Pancreas (tissue), 10 donors: Measurements from ENCODE around the gene PRKACB. TPM values are rescaled to one million over a fixed set of nuclear protein-coding genes. Genes with fewer than 3 reads are reported as not detected.
A peak's percentile ranks its signal among the peaks of the same experiment; 100 is the strongest.

ENCODE experiments used
- ATAC-seq, 4 donors: fragments of 200-7000 bp; cut with Tn5 transposase; one replicate each; pipeline versions ENCODE4 v1.8.0 to v1.9.1; 2020; ENCODE audit warnings: mild to moderate bottlenecking in 4 of 4, moderate library complexity in 4 of 4
- DNase-seq, 6 donors: peaks; one replicate each; pipeline ENCODE4 v3.0.0-alpha.2; 2020
- FAIRE-seq: peaks from 2 replicates; lab custom pipeline; 2012; peaks lifted over from hg19 to GRCh38; lab: Jason Lieb, UNC
- H3K27ac ChIP-seq, 4 donors: fragments of 200-600 bp; sonication (generic); 1 replicate in 3 of 4; 2 replicates in 1 of 4; pipeline versions ENCODE4 v1.5.0 to v1.8.0; 2020
- H3K27me3 ChIP-seq, 4 donors: fragments of 200-600 bp; one replicate each; pipeline ENCODE4 v1.8.0; 2021
- H3K36me3 ChIP-seq, 3 donors: fragments of 200-600 bp; sonication (generic) in 1 of 3; one replicate each; pipeline versions ENCODE4 v1.5.0 to v1.8.0; 2020 to 2021
- H3K4me1 ChIP-seq, 3 donors: fragments of 200-600 bp; one replicate each; pipeline ENCODE4 v1.8.0; 2021
- H3K4me3 ChIP-seq, 4 donors: fragments of 200-600 bp; sonication (generic) in 2 of 4; one replicate each; pipeline versions ENCODE4 v1.5.0 to v1.8.0; 2020 to 2021
- H3K9me3 ChIP-seq, 4 donors: fragments of 200-600 bp; one replicate each; pipeline ENCODE4 v1.8.0; 2021
- CTCF ChIP-seq, 4 donors: fragments of 200-600 bp; sonication (generic) in 3 of 4; IDR thresholded peaks; one replicate each; pipeline versions ENCODE4 v1.5.0 to v1.8.0; 2021; ENCODE audit warnings: antibody characterized with exemption in 4 of 4
- WGBS, 2 donors: extraction: QIAGEN DNeasy Blood & Tissue Kit; methylation state at CpG; one replicate each; pipeline ENCODE4 v1.1.7; 2013; 5-methylcytosine and 5-hydroxymethylcytosine counted together
- intact Hi-C, 3 donors: fragments of 100-400 bp; cut with DNase I; formaldehyde crosslinking; loops; one replicate each; pipeline versions ENCODE4 v1.11.1 to v1.14.2; 2022
- polyA plus RNA-seq, 2 donors: library from polyadenylated mRNA; stranded (reverse); fragments of 200-250 nt; gene quantifications; one replicate each; pipeline ENCODE4 v1.2.3, GENCODE V29; 2013
- total RNA-seq, 6 donors: library from RNA; stranded (reverse); fragmentation: NEBNext Ultra II Directional in 4 of 6; extraction: Animal tissue kit (Norgen Biotek cat#: 25700) in 4 of 6; gene quantifications; one replicate each; pipeline versions ENCODE4 v1.2.1 to v1.2.4, GENCODE V29; 2021 to 2023
- donor health status: healthy with polysubstance abuse.
- donor health status: DM: no; HTN: no; CAD: no; lungs with moderate emphysema.
- donor health status: DM: no; HTN: no; CAD: no.
- donor health status: control.
- donor health status: control.
- donor health status: Bipolar disorder and iron deficiency.
- donor health status: DM: yes; HTN: yes; CAD: no.
- donor health status: DM: no; HTN: no; CAD: no.
- donor health status: DM: no; HTN: no; CAD: no.
- donor health status: DM: yes; HTN: yes; CAD: no.

The PRKACB gene
- total and polyA plus RNA-seq, 8 donors = 7.3 to 29.7 (median 14.0) TPM

DNA sequence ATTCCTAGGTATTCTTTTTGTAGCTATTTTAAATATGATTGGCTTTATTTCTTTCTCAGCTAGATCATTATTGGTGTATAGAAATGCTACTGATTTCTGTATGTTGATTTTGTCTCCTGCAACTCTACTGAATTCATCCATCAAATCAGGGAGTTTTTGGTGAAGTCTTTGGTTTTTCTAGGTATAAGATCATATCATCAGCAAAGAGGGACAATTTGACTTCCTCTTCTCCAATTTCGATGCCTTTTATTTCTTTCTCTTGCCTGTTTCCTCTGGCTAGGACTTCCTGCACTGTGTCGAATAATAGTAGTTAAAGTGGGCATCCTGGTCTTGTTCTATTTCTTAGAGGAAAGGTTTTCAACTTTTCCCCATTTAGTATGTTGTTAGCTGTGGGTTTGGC is 27.5 kb upstream of the PRKACB start:
- Histone ChIP-seq H3K4me1 (no peaks in the 10 kb centered on the region), H3K27me3 (no peaks in the 10 kb centered on the region), H3K27ac (no peak overlapping the region), H3K36me3 (no peaks in the 10 kb centered on the region), H3K4me3 (no peak overlapping the region), H3K9me3 (no peaks in the 10 kb centered on the region)
- intact Hi-C loops = no loop called here
- 90 to 92% methylated on average over 2 of the region's 2 CpGs for WGBS, 2 donors
- FAIRE-seq (no peak), DNase-seq (no peak), ATAC-seq (no peak)
- TF ChIP-seq CTCF (IDR thresholded peaks at IDR 0.05) = no peak

DNA sequence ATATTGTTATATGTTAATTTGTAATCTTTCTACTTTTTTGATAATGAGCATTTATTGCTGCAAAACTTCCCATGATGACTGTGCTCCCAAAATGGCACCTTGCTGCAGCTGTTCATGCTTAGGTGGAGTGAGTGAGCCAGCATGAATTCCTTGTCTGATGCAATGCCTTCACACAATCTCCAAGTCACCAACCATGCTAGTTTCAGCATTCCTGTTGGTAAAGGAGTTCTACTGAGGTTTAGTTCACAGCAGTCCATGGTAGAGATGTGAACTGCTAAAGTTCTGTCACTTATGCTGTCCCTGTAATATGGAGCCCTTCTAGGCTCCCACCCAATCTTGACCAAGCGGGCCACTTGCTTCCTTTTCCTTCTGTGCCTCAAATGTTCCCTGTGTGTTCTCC is 26.2 kb upstream of the PRKACB start:
- no peak for TF ChIP-seq CTCF (IDR thresholded peaks at IDR 0.05)
- intact Hi-C loops = no loop called here
- no peak overlapping the region for H3K4me3 ChIP-seq
- H3K9me3 ChIP-seq = no peaks in the 10 kb centered on the region
- no peak overlapping the region for H3K27ac ChIP-seq
- H3K27me3 ChIP-seq = no peaks in the 10 kb centered on the region
- H3K36me3 ChIP-seq = no peaks in the 10 kb centered on the region
- no peaks in the 10 kb centered on the region for H3K4me1 ChIP-seq
- 93% methylated on average over 1 of the region's 1 CpG for WGBS, 2 donors
- ATAC-seq (no peak), DNase-seq (no peak), FAIRE-seq (no peak)

DNA sequence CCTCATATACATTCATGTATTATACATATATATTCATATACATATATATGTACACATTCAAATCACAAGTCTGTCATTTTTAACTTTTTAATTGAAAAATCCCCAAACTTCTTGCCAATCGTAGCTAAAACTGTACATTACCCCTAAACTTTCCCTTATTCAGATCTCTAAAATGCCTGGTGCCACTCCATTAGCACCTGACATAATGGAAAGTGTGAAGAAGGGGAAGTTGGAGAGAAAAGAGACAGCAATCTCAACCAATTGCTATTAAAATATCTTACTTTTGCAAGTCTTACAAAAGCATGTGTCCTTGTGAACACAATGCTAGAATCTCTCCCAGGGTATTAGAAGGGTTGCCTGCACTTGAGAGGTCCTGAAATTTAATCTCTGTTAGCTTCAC is 22.7 kb upstream of the PRKACB start:
- no peak for TF ChIP-seq CTCF (IDR thresholded peaks at IDR 0.05)
- H3K27me3 ChIP-seq = no peaks in the 10 kb centered on the region
- 59 to 68% methylated on average over 1 of the region's 1 CpG for WGBS, 2 donors
- no peaks in the 10 kb centered on the region for H3K4me1 ChIP-seq
- no peak overlapping the region for H3K27ac ChIP-seq
- no peak for DNase-seq
- no peak overlapping the region for H3K4me3 ChIP-seq
- intact Hi-C loops = loop anchor here in 2 of 3 donors (5.0 to 10.0 kb wide), 2 partner anchors 187 to 189 kb away; no protein-coding TSS in a partner anchor
- FAIRE-seq = peak; percentile 54
- no peaks in the 10 kb centered on the region for H3K9me3 ChIP-seq
- no peak for ATAC-seq
- no peaks in the 10 kb centered on the region for H3K36me3 ChIP-seq

DNA sequence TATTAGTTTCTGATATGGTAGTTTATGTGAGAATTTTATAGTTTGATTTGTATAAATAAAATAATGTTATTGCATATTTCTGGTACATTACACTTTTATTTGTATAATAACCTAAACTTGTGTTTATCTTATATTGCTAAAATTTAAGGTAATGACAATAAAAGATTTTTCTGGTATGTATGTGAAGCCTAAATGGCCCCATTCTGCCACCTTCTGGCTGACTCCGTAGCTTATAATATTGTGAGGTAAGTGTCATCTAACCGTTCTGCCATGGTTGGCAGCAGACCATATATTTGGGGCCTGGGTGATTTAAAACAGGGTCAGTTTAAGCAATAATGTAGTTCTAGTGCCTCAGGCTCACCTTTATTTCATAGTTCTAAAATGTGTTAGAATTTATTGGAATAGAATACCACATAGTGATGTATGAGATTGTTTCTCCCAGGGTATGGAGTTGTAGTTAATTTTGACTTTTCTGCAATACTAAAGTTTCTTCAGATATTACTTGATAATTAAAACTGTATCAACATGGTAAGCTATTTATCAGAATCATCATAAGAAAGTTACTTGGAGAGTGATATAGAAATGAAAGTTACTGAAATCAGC is 21.2 kb upstream of the PRKACB start:
- no peak overlapping the region for H3K27ac ChIP-seq
- H3K27me3 ChIP-seq = no peaks in the 10 kb centered on the region
- ATAC-seq = peak; percentile 58 to 88 (median 84)
- no peaks in the 10 kb centered on the region for H3K36me3 ChIP-seq
- no peaks in the 10 kb centered on the region for H3K9me3 ChIP-seq
- peak; percentile 17 for FAIRE-seq
- no peaks in the 10 kb centered on the region for H3K4me1 ChIP-seq
- peak in 3 of 6 donors; percentile 15 to 51 (median 25) for DNase-seq
- TF ChIP-seq CTCF (IDR thresholded peaks at IDR 0.05) = peak in 3 of 4 donors; percentile 49 to 52 (median 50)
- 1 to 5% methylated on average over 2 of the region's 2 CpGs for WGBS, 2 donors
- no peak overlapping the region for H3K4me3 ChIP-seq
- intact Hi-C loops = loop anchor here in 2 of 3 donors (5.0 to 10.0 kb wide), 2 partner anchors 188 to 191 kb away; no protein-coding TSS in a partner anchor

DNA sequence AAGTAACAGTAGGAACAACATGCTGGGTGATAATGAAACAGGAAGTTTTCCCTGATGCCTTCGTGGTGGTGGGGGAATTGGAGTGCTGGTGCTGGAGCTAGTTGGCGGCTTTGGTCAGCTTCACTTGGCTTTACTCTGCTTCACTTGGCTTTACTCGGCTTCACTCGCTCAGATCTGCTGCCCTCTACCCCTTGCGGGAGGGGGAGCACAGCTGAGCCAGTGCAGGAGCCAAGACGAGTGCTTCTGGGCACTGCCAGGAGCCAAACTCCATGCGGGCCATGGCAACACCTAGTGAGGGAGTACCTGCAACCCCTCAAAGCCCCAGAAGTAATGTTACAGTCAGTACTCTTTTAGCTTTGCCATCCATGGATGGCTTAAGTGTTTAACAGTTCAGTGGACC is 10.6 kb upstream of the PRKACB start:
- H3K4me3 ChIP-seq = no peak overlapping the region
- ATAC-seq (no peak), DNase-seq (no peak), FAIRE-seq (no peak)
- TF ChIP-seq CTCF (IDR thresholded peaks at IDR 0.05) = no peak
- no peaks in the 10 kb centered on the region for H3K27me3 ChIP-seq
- H3K36me3 ChIP-seq = no peaks in the 10 kb centered on the region
- no peak overlapping the region for H3K27ac ChIP-seq
- 93 to 98% methylated on average over 7 of the region's 7 CpGs for WGBS, 2 donors
- intact Hi-C loops = no loop called here
- no peaks in the 10 kb centered on the region for H3K4me1 ChIP-seq
- no peaks in the 10 kb centered on the region for H3K9me3 ChIP-seq
